HG02973 (cell line): ENCODE data around the gene IL20RA.

ENCODE experiments used
- ATAC-seq: cut with Tn5 transposase; IDR thresholded peaks from one replicate; pipeline ENCODE4 v1.9.1; 2021; ENCODE audit warnings: moderate library complexity; ENCODE audit not compliant: unreplicated experiment

Gene IL20RA

GRCh38 chr6:137011406-137011805 lies 33.4 kb downstream of the IL20RA start:
- ATAC-seq = no peak

- ATAC-seq = no peak
These were observed 34.5 kb downstream of the IL20RA start for GRCh38 chr6:137010128-137010718.

- ATAC-seq = no peak
These were observed 36.6 kb downstream of the IL20RA start for GRCh38 chr6:137008204-137008603.

GRCh38 chr6:137006056-137006455 lies 38.7 kb downstream of the IL20RA start:
- ATAC-seq = no peak

GRCh38 chr6:137005073-137005472 lies 39.7 kb downstream of the IL20RA start:
- no peak for ATAC-seq

- ATAC-seq = no peak
These were observed 42.3 kb downstream of the IL20RA start for GRCh38 chr6:137002505-137002904.

- ATAC-seq = no peak
These were observed 42.8 kb downstream of the IL20RA start for GRCh38 chr6:137001977-137002302.

GRCh38 chr6:137001299-137001976 lies 43.3 kb downstream of the IL20RA start:
- ATAC-seq = no peak

- ATAC-seq = no peak
These were observed 43.9 kb downstream of the IL20RA start for GRCh38 chr6:137000825-137001224.

GRCh38 chr6:136995521-136995920 lies 49.2 kb downstream of the IL20RA start:
- ATAC-seq = no peak

GRCh38 chr6:136994782-136995181 lies 50.0 kb downstream of the IL20RA start:
- no peak for ATAC-seq

- no peak for ATAC-seq
These were observed 52.7 kb downstream of the IL20RA start for GRCh38 chr6:136992113-136992512.

- ATAC-seq = no peak
These were observed 53.1 kb downstream of the IL20RA start for GRCh38 chr6:136991646-136992045.

GRCh38 chr6:136990754-136991153 lies 54.0 kb downstream of the IL20RA start:
- no peak for ATAC-seq

GRCh38 chr6:136990242-136990578 lies 54.6 kb downstream of the IL20RA start:
- no peak for ATAC-seq

GRCh38 chr6:136989571-136990241 lies 55.1 kb downstream of the IL20RA start:
- ATAC-seq = no peak

GRCh38 chr6:136987526-136987925 lies 57.2 kb downstream of the IL20RA start:
- ATAC-seq = no peak

- no peak for ATAC-seq
These were observed 59.3 kb downstream of the IL20RA start for GRCh38 chr6:136985502-136985901.

- no peak for ATAC-seq
These were observed 60.2 kb downstream of the IL20RA start for GRCh38 chr6:136984578-136984977.

GRCh38 chr6:136983687-136984086 lies 61.1 kb downstream of the IL20RA start:
- no peak for ATAC-seq

GRCh38 chr6:136982928-136983327 lies 61.8 kb downstream of the IL20RA start:
- no peak for ATAC-seq

GRCh38 chr6:136980070-136980469 lies 64.7 kb downstream of the IL20RA start:
- no peak for ATAC-seq

- no peak for ATAC-seq
These were observed 65.6 kb downstream of the IL20RA start for GRCh38 chr6:136979206-136979605.
